CD4-positive, CD25-positive, alpha-beta regulatory T cell (primary cell): ENCODE results near the gene ADAMTS13. TPM values are rescaled to one million over a fixed set of nuclear protein-coding genes. Genes with fewer than 3 reads are reported as not detected.

Source experiments
- ATAC-seq, 2 donors: fragments of 150-1000 bp; cut with Tn5 transposase; one replicate each; pipeline ENCODE4 v1.10.0; 2021; ENCODE audit warnings: low read depth in 2 of 2, moderate number of reproducible peaks in 2 of 2, moderate library complexity in 1 of 2
- DNase-seq, 3 donors: peaks; one replicate each; pipeline versions ENCODE4 v3.0.0 to v3.0.0-alpha.2; 2012 to 2022; ENCODE audit warnings: mixed read lengths in 1 of 3
- H3K27ac ChIP-seq: one replicate; pipeline ENCODE4 v1.7.0; 2013; ENCODE audit warnings: mild to moderate bottlenecking, low read length; ENCODE audit not compliant: insufficient read depth, poor library complexity, severe bottlenecking
- H3K27me3 ChIP-seq: one replicate; pipeline ENCODE4 v1.7.0; 2013; ENCODE audit warnings: low read length; ENCODE audit not compliant: control insufficient read depth, insufficient read depth
- H3K36me3 ChIP-seq: one replicate; pipeline ENCODE4 v1.7.0; 2013; ENCODE audit warnings: mild to moderate bottlenecking, low read length, moderate library complexity; ENCODE audit not compliant: control insufficient read depth, insufficient read depth
- H3K4me1 ChIP-seq: 2 replicates; pipeline ENCODE4 v1.7.0; 2013; ENCODE audit warnings: mild to moderate bottlenecking, low read length; ENCODE audit not compliant: insufficient read depth, control insufficient read depth, poor library complexity, severe bottlenecking
- H3K4me3 ChIP-seq: one replicate; pipeline ENCODE4 v1.7.0; 2013; ENCODE audit warnings: low read depth, mild to moderate bottlenecking, low read length, moderate library complexity
- H3K9me3 ChIP-seq, 2 experiments: 1 replicate in 1 of 2; 2 replicates in 1 of 2; pipeline ENCODE4 v1.7.0; 2013; ENCODE audit warnings: low read length in 2 of 2, mild to moderate bottlenecking in 1 of 2, moderate library complexity in 1 of 2; ENCODE audit not compliant: control insufficient read depth in 2 of 2
- H3K27ac Mint-ChIP-seq, 3 donors: one replicate each; pipeline ENCODE4 v1.8.0; 2020 to 2022; ENCODE audit warnings: mild to moderate bottlenecking in 3 of 3, mixed read lengths in 3 of 3, moderate library complexity in 2 of 3
- H3K27me3 Mint-ChIP-seq: one replicate; pipeline ENCODE4 v1.8.0; 2022; ENCODE audit warnings: mild to moderate bottlenecking, mixed read lengths
- H3K36me3 Mint-ChIP-seq: one replicate; pipeline ENCODE4 v1.8.0; 2020; ENCODE audit warnings: mixed read lengths
- H3K4me1 Mint-ChIP-seq, 4 donors: one replicate each; pipeline ENCODE4 v1.8.0; 2020 to 2022; ENCODE audit warnings: mixed read lengths in 4 of 4, mild to moderate bottlenecking in 1 of 4
- H3K4me3 Mint-ChIP-seq, 4 donors: one replicate each; pipeline ENCODE4 v1.8.0; 2020 to 2022; ENCODE audit warnings: mild to moderate bottlenecking in 4 of 4, mixed read lengths in 4 of 4, moderate library complexity in 3 of 4
- H3K9me3 Mint-ChIP-seq, 7 donors: one replicate each; pipeline ENCODE4 v1.8.0; 2020 to 2022; ENCODE audit warnings: mixed read lengths in 7 of 7, mild to moderate bottlenecking in 3 of 7, moderate library complexity in 2 of 7
- polyA plus RNA-seq, 4 donors: library from polyadenylated mRNA; unstranded; fragments of 300-500 nt; fragmentation: Illumina TruSeq; gene quantifications; one replicate each; pipeline ENCODE4 v1.2.3, GENCODE V29; 2021
- total RNA-seq: library from RNA; stranded (reverse); gene quantifications from one replicate; pipeline ENCODE4 v1.2.3, GENCODE V29; 2022

The ADAMTS13 gene
- total and polyA plus RNA-seq, 5 donors from 2014 or later, result 0.10 to 0.47 TPM; not detected in 3

DNA sequence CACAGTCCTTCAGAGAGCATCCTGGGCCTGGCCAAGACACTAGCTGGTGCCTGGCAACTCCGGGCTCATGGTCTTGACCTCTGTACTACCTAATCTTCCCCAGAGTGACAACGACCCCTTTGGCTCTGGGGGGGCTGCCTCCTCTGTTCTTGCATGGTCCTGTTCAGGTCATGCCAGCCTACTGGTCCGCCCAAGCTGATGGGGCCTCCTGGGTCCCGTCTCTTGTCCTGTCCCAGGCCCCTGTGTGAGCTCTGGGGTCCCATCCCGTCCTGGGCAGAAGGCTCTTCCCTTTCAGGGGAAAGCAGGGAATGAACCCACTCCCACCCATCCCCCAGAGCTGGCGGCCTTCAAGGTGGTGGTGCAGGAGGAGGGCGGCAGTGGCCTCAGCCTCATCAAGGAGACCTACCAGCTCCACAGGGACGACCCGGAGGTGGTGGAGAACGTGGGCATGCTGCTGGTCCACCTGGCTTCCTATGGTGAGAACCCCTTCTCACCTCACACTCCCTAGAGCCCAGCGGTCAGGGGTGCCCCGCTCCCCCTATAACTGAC lies 17.6 kb upstream of the ADAMTS13 start:
- Mint-ChIP-seq H3K4me1 (peaks cover 0 to 9% (median 8%) of the 10 kb centered on the region in 4 donors), H3K4me3 (peak overlapping the region in 1 of 4 donors; percentile 61), H3K27ac (no peak overlapping the region), H3K9me3 (no peaks in the 10 kb centered on the region), H3K27me3 (no peaks in the 10 kb centered on the region), H3K36me3 (peaks cover 15% of the 10 kb centered on the region)
- Histone ChIP-seq H3K9me3 (no peaks in the 10 kb centered on the region), H3K36me3 (peaks cover 35% of the 10 kb centered on the region), H3K27me3 (no peaks in the 10 kb centered on the region), H3K27ac (no peak overlapping the region), H3K4me1 (no peaks in the 10 kb centered on the region), H3K4me3 (no peak overlapping the region)
- ATAC-seq (no peak), DNase-seq (no peak)

GRCh38 chr9:133405508-133406438 lies 16.4 kb upstream of the ADAMTS13 start:
- peaks cover 0 to 14% (median 9%) of the 10 kb centered on the region in 4 donors for H3K4me1 Mint-ChIP-seq
- no peak overlapping the region for H3K27ac Mint-ChIP-seq
- no peaks in the 10 kb centered on the region for H3K9me3 Mint-ChIP-seq
- ATAC-seq (no peak), DNase-seq (no peak)
- H3K4me1 ChIP-seq, result no peaks in the 10 kb centered on the region
- no peaks in the 10 kb centered on the region for H3K27me3 Mint-ChIP-seq
- H3K27me3 ChIP-seq, result no peaks in the 10 kb centered on the region
- no peak overlapping the region for H3K27ac ChIP-seq
- H3K36me3 ChIP-seq, result peaks cover 47% of the 10 kb centered on the region
- no peak overlapping the region for H3K4me3 ChIP-seq
- peaks cover 28% of the 10 kb centered on the region for H3K36me3 Mint-ChIP-seq
- H3K4me3 Mint-ChIP-seq, result no peak overlapping the region
- H3K9me3 ChIP-seq, result no peaks in the 10 kb centered on the region

GRCh38 chr9:133406480-133407307 lies 15.5 kb upstream of the ADAMTS13 start:
- peak overlapping the region in 2 of 3 donors; percentile 63 to 87 for H3K27ac Mint-ChIP-seq
- DNase-seq, result peak; percentile 61 to 76 (median 70)
- H3K4me1 Mint-ChIP-seq, result peaks cover 0 to 14% (median 9%) of the 10 kb centered on the region in 4 donors
- Histone ChIP-seq H3K4me1 (no peaks in the 10 kb centered on the region), H3K27ac (peak overlapping the region; percentile 47), H3K4me3 (no peak overlapping the region), H3K36me3 (peaks cover 55% of the 10 kb centered on the region), H3K9me3 (no peaks in the 10 kb centered on the region), H3K27me3 (no peaks in the 10 kb centered on the region)
- H3K4me3 Mint-ChIP-seq, result no peak overlapping the region
- peak; percentile 75 to 87 for ATAC-seq
- H3K27me3 Mint-ChIP-seq, result no peaks in the 10 kb centered on the region
- no peaks in the 10 kb centered on the region for H3K9me3 Mint-ChIP-seq
- H3K36me3 Mint-ChIP-seq, result peaks cover 31% of the 10 kb centered on the region

DNA sequence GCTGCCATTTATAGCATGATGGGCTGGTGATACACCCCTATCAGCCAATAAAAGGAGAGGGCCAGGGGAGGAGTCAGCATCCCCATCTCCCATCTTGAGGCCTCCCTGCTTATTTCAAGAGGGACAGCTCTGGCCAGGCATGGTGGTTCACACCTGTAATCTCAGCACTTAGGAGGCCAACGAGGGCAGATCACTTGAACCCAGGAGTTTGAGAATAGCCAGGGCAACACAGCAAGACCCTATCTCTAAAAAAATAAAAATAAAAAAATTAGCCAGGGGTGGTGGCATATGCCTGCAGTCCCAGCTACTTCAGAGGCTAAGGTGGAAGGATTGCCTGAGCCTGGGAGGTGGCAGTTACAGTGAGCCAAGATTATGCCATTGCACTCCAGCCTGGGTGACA lies 14.1 kb upstream of the ADAMTS13 start:
- ATAC-seq (no peak), DNase-seq (no peak)
- Histone ChIP-seq H3K27me3 (no peaks in the 10 kb centered on the region), H3K27ac (no peak overlapping the region), H3K36me3 (peaks cover 68% of the 10 kb centered on the region), H3K4me3 (no peak overlapping the region), H3K4me1 (no peaks in the 10 kb centered on the region), H3K9me3 (no peaks in the 10 kb centered on the region)
- no peaks in the 10 kb centered on the region for H3K27me3 Mint-ChIP-seq
- H3K4me3 Mint-ChIP-seq, result no peak overlapping the region
- no peaks in the 10 kb centered on the region for H3K9me3 Mint-ChIP-seq
- peaks cover 31% of the 10 kb centered on the region for H3K36me3 Mint-ChIP-seq
- H3K4me1 Mint-ChIP-seq, result peaks cover 0 to 22% (median 11%) of the 10 kb centered on the region in 4 donors
- H3K27ac Mint-ChIP-seq, result no peak overlapping the region

- no peaks in the 10 kb centered on the region for H3K27me3 Mint-ChIP-seq
- H3K4me3 Mint-ChIP-seq, result peak overlapping the region in 2 of 4 donors; percentile 92 to 95
- no peaks in the 10 kb centered on the region for H3K9me3 ChIP-seq
- no peak overlapping the region for H3K4me3 ChIP-seq
- peaks cover 21% of the 10 kb centered on the region for H3K4me1 ChIP-seq
- H3K36me3 Mint-ChIP-seq, result peaks cover 19% of the 10 kb centered on the region
- H3K36me3 ChIP-seq, result peaks cover 52% of the 10 kb centered on the region
- DNase-seq (no peak), ATAC-seq (no peak)
- no peaks in the 10 kb centered on the region for H3K27me3 ChIP-seq
- H3K27ac ChIP-seq, result no peak overlapping the region
- H3K9me3 Mint-ChIP-seq, result no peaks in the 10 kb centered on the region
- H3K4me1 Mint-ChIP-seq, result peaks cover 0 to 60% (median 38%) of the 10 kb centered on the region in 4 donors
- H3K27ac Mint-ChIP-seq, result no peak overlapping the region
Measured at GRCh38 chr9:133415170-133415569, 7.0 kb upstream of the ADAMTS13 start.

- Mint-ChIP-seq H3K4me3 (peak within 1 kb of the TSS; percentile 90 to 96 (median 94)), H3K4me1 (peaks cover 0 to 66% (median 40%) of the 10 kb centered on the region in 4 donors), H3K36me3 (peaks cover 10% of the 10 kb centered on the region), H3K27me3 (no peaks in the 10 kb centered on the region), H3K9me3 (no peaks in the 10 kb centered on the region), H3K27ac (peak within 1 kb of the TSS; percentile 89 to 96 (median 91))
- Histone ChIP-seq H3K27ac (peak within 1 kb of the TSS; percentile 69), H3K4me1 (peaks cover 21% of the 10 kb centered on the region), H3K9me3 (no peaks in the 10 kb centered on the region), H3K36me3 (peaks cover 27% of the 10 kb centered on the region), H3K4me3 (peak within 1 kb of the TSS; percentile 91), H3K27me3 (no peaks in the 10 kb centered on the region)
- DNase-seq, result peak; percentile 68 to 96 (median 85)
- ATAC-seq, result peak; percentile 90 to 93
Measured at GRCh38 chr9:133417541-133418461, 4.4 kb upstream of the ADAMTS13 start, which contains the start of gene REXO4. Gene REXO4, minus strand, starts transcription at chr9:133418010. Its CDS starts 166 bp downstream, at chr9:133417844.
